ENCODE results near the gene TRIP13.
"Not testable (repeated sequence)": the region's sequence is repeated elsewhere in the genome, so short reads cannot be mapped to it uniquely, and the experiment has no call there.

TRIP13 gene, protein sequence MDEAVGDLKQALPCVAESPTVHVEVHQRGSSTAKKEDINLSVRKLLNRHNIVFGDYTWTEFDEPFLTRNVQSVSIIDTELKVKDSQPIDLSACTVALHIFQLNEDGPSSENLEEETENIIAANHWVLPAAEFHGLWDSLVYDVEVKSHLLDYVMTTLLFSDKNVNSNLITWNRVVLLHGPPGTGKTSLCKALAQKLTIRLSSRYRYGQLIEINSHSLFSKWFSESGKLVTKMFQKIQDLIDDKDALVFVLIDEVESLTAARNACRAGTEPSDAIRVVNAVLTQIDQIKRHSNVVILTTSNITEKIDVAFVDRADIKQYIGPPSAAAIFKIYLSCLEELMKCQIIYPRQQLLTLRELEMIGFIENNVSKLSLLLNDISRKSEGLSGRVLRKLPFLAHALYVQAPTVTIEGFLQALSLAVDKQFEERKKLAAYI

DNA sequence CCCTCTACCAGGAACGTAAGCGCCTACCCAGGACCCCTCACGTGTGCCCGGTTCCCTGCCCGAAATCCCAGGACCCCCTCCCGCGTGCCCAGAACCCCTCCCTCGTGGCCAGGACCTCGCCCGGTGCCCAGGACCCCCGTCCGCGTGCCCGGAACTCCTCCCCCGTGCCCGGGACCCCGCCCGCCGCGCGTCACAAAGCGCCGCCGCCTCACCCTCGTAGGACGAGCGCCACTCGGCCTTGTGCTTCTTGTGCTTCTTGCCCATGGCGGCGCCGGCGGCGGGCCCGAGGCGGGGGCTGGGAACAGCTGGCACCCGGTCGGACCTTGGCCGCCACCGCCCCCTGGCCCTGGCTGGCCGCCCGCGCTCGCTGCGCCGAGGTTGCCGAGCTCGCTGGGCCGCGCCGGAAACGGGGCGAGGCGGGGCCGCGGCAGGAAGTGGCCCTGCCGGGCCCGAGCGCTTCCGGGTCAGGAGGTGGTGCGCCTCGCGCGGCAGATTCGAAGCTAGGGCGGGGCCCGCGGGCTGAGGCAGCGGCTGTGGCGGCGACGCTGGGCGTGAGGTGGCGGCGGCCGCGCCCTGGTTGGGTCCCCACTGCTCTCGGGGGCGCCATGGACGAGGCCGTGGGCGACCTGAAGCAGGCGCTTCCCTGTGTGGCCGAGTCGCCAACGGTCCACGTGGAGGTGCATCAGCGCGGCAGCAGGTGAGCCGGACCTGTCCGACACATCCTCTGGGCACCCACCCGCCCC lies at the start of gene TRIP13, which contains the start of gene BRD9:
Gene TRIP13 (plus strand): TSS at position 491 of the 743 bp plus-strand sequence. CDS start 115 bp downstream, at position 606.
Gene BRD9 (minus strand): TSS at position 408 of the 743 bp plus-strand sequence. CDS start 144 bp downstream, at position 264.
- DNase-seq = peak; percentile 81 to 83

DNA sequence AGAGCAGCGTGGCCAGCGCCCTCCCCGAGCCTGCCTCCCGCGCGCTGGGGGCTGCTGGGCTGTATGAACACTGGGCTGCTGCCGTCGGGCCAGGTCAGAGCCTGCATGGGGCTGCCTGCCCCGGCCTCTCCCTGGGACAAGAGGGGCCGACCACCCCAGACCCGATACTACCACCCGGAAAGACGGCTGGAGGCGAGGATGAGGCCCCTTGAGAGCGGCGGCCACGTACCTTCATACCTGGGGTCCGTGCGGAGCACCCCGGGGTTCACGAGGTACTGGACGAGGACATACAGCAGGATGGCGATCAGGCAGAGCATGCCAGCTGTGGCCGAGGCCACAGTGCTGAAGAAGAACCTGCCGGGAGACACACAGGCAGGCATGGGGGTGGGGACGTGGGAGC lies 49.3 kb upstream of the TRIP13 start:
- not testable (repeated sequence) for DNase-seq

DNA sequence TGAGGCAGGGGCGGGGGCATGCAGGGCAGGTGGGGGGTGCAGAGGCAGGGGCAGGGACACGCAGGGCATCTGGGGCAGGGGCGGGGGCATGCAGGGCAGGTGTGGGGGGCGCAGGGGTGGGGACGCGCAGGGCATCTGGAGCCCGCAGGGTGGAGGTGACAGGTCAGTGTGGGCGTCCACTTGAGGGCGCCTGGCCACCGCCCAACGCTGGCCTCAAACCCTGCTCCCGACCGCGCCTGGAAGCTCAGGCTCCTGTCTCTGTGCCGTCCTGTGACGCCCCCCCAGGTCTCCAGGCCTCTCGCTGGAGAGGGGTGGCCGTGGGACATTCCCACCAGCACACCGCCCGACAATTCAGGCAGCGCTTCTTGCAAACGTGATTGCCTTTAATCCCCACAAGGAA lies 48.8 kb upstream of the TRIP13 start:
- DNase-seq = not testable (repeated sequence)

DNA sequence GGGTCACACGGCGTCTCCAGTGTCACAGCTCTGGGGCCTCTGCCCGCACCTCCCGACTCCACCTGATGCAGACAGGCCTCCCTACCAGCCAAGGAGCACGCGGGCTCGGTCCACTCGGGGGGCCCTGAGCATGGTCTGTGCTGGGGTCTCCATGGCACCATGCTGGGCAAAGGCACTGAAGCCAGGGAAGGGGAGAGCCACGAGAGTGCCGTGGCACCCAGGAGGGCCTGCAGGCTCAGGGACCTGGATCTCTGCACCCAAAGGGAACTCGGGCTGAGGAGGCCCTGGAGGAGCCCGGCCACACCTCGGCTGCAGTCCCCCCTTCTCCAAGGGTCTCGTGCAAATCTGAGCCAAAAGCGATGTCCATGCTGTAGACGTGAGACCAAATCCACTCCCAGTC lies 48.3 kb upstream of the TRIP13 start:
- DNase-seq = not testable (repeated sequence)

DNA sequence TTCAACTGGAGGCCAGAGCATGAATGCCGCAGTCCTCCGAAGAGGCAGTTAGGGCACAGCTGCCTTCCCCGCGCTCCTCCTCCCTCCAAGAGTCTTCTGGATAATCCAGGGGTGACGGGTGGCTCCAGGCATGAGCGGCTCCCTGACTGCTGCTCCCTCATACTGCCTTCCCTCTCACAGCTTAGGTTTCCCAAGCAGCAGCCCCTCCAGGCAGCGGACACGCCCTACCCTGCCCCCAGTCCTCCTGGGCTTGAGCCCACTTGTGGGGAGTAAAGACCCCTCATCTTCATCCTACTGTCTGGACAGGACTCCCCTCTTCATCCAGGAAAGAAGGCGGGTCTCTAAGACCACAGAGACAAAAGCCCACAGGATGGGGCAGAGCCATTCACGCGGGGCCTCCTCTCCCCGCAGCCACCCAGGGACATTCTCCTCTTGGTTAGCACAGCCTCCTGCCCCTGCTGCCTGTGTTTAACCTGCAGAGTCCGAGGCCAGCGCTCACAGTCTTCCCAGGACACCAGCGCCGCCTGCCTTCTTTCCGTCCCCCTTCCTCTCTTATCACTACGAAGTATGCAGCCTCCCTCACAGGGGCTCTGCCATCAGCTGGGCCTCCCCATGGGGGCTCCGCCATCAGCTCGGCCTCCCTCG lies 47.5 kb upstream of the TRIP13 start:
- not testable (repeated sequence) for DNase-seq

DNA sequence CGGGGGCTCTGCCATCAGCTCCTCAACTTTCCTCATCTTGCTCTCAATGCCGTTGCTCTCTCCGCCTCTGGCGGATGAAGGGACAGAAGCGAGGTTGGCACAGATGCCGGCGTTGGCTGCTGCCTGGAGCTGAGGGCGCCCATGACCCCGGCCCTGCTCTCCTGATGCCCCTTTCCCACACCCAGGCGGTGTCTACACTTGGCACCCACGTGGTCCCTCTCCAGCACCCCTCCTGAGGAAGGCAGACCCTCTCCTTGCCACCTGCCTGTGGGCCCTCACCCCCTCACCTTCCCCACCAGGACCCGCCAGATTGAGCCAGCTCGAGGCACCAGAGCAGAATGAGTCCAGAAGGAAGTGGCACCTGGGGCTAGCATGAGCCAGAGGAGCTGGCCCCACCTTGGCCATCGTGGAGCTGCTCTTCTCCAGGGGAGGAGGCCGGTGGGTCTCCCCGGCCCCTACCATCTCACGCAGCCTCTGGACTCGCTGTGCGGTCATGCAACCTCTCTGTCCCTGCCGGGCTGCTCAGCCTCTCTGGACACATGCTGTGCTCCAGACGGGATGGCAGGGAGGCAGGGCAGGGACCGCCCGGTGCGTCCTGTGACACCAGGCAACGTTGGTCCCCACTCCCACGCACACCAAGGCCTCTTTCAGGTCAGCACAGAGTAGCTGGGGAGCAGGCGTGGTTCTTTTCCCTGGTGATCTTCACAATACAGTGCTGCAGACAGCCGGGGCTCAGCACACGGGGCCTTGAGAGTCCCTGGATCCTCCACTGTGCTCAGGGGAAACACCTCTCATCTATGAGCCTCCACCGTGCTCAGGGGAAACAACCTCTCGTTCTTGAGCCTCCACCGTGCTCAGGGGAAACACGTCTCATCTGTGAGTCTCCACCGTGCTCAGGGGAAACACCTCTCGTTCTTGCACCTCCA lies 46.7 kb upstream of the TRIP13 start:
- not testable (repeated sequence) for DNase-seq

DNA sequence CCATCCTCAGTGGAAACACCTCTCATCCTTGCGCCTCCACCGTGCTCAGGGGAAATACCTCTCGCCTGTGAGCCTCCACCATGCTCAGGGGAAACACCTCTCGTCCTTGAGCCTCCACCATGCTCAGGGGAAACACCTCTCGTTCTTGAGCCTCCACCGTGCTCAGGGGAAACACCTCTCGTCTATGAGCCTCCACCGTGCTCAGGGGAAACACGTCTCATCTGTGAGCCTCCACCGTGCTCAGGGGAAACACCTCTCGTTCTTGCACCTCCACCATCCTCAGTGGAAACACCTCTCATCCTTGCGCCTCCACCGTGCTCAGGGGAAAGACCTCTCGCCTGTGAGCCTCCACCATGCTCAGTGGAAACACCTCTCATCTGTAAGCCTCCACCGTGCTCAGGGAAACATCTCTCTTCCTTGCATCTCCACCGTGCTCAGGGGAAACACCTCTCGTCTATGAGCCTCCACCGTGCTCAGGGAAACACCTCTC lies 46.0 kb upstream of the TRIP13 start:
- not testable (repeated sequence) for DNase-seq

DNA sequence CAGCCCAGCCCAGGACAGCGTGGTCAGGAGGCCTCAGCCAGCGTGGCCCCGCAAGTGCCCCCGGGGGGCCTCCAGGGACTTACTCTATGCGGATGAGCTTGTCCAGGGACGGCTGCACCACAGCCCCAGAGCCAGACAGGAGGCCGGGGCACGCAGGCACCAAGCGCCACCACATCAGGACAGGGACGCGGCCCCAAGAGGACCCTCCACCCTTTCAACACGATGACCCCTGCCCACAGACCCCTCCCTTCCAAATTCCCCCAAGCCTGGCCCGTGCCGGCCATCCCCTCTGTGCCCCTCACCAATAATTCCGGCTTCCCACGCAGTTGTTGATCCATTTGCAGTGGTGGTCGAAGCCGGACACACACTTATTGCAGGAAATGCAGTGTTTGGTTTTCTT lies 45.5 kb upstream of the TRIP13 start:
- not testable (repeated sequence) for DNase-seq

DNA sequence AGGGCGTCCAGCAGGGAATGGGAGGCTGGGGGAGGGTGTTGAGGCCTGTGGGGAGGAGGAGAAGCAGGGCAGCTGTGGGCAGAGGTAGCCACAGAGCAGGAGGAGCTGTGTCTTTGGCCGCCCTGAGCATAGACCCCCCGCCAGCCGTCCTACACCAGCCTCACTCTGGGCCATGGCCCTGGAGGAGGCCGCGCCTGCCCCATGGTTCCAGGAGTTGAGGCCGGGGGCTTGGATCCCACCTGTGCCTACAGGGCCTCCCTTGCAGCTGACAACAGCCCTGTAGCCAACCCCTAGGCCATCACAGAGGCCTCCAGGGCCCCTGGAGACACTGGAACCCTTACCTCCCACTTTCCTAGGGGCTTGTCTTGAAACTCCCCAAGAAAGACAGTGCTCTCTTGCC lies 44.9 kb upstream of the TRIP13 start:
- not testable (repeated sequence) for DNase-seq

DNA sequence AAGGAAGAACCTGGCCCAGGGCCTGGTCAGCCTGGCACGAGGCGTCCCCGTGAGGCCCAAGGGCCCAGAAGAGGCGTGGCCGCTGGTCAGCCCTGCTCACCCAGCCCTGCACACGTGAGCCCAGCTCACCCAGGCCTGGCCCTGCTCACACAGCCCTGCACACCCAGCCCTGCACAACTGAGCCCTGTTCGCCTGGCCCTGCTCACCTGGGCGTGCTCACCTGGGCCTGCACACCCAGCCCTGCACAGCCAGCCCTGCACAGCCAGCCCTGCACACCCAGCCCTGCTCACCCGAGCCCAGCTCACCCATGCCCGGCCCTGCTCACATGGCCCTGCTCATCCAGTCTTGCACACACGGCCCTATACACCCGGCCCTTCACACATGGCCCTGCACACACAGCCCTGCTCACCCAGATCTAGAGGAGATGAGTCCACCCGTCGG lies 44.0 kb upstream of the TRIP13 start:
- DNase-seq = no peak

DNA sequence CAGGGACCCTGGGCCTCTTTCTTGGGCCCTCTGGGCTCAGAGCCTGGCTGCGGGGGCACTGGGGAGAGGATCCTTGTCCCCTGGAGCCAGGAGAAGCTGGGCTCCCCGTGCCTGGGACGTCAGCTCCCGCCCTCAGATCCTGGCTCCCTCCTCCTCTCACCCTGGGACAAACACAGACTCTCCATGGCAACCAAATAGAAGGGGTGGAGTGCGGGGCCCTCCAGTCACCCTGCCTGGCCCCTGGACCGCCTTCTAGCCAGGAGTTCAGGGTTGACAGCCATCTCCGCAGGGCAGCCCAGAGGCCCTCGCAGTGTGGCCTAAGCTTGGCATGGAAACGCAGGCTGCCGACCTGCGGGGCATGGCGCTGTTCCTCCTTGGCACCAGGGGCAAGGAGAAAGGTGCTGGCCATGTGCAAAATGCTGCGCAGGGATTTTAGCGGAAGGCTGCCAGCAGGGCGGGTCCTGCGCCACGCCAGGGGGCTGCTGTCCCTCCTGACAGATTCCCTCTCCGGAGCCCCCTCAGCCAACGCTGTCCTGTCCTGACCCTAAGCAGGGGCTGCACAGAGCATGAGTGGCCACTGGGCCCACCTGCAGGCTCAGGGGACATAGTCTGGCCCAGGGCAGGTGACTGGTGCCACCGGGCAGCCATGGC lies 42.9 kb upstream of the TRIP13 start:
- DNase-seq = no peak

DNA sequence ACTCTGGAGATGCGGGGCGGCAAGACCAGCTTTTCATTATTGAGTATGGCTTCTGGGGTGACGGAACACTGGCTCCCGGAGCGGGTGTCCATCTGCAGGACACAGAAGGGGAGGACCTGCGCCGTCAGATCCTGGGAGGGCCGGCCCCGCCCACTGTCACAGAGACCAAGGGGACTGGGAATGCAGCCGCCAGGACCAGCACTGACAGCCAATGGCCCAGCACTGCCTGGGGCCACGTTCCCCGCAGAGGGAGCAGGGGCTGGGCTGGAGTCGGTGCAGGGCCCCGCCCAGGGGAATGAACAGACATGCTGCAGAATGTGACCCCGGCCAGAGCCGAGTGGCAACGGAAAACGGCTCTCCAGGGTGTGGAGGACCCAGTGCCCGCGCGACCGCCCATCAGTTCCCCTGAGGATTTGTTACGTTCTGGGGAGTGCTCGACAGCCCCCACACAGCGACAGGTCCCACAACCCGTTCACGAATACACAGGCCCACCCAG lies 42.1 kb upstream of the TRIP13 start, which contains the start of gene ZDHHC11:
Gene ZDHHC11 (minus strand): TSS at position 476 of the 496 bp plus-strand sequence. CDS start 384 bp downstream, at position 92.
- no peak for DNase-seq

DNA sequence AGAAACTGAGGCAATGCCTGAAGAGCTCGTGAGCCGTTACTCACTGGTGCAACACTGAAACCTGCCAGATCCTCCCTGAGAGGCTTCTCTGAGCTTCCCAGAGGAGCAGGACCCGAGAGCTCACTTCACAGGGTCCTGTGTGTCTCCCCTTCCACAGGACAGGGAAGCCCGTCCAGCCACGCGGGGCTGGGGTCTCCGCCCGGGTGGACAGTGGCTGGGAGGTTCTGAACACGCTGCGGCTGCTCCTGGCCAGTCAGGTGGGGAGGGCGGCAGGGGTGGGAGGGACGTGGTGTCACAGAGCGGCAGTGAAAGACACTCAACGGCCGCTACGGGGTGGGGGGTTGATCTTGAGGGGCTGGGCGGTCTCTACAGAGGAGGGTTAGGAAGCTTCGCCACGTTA lies 41.6 kb upstream of the TRIP13 start:
- no peak for DNase-seq

DNA sequence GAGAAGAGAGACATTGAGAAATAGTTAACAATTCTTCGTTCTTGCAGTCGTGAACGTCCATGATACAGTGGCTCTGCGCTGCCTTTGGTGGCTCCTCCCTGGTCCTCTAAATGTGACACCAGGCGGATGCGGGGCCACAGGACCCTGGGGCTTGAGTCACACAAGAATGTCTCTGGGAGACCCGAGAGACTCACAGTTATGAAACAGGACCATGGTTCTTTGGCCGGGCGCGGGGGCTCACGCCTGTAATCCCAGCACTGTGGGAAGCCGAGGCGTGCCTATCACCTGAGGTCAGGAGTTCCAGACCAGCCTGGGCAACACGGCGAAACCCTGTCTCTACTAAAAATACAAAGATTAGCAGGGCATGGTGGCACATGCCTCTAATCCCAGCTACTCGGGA lies 41.1 kb upstream of the TRIP13 start:
- no peak for DNase-seq

DNA sequence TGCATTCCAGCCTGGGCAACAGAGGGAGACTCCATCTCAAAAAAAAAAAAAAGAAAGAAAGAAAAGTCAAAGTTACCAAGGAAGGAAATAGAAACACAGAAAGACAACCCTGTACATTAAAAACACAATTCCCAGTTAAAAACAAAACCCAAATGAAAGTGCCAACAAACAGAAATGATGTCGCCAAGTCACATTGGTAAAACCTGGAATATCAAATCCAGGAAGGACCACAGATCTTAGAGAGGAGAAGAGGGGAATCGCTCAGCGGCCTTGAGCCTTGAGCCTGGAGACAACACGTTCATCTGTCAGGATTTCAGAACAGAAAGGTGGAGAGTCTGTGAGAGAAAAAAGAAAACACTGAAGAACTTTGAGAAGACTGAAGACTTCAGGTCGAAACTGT lies 40.7 kb upstream of the TRIP13 start:
- no peak for DNase-seq

DNA sequence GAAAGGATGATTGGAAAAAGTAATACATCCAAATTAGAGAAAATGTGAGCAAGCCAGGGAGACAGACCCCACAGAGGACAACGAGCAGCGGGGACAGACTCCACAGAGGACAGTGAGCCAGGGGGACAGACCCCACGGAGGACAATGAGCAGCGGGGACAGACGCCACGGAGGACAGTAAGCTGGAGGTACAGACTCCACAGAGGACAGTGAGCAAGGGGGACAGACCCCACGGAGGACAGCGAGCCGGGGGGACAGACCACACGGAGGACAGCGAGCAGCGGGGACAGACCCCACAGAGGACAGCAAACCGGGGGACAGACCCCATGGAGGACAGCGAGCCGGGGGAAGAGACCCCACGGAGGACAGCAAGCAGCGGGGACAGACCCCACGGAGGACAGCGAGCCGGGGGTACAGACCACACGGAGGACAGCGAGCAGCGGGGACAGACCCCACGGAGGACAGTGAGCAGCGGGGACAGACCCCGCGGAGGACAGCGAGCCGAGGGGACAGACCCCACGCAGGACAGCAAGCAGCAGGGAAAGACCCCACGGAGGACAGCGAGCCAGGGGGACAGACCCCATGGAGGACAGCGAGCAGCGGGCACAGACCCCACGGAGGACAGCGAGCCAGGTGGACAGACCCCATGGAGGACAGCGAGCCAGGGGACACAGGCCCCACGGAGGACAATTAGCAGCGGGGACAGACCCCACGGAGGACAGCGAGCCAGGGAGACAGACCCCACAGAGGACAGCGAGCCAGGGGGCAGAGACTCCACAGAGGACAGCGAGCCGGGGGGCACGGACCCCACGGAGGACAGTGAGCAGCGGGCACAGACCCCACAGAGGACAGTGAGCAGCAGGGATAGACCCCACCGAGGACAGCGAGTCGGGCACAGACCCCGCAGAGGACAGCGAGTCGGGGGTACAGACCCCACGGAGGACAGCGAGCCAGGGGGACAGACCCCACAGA lies 40.0 kb upstream of the TRIP13 start:
- no peak for DNase-seq

DNA sequence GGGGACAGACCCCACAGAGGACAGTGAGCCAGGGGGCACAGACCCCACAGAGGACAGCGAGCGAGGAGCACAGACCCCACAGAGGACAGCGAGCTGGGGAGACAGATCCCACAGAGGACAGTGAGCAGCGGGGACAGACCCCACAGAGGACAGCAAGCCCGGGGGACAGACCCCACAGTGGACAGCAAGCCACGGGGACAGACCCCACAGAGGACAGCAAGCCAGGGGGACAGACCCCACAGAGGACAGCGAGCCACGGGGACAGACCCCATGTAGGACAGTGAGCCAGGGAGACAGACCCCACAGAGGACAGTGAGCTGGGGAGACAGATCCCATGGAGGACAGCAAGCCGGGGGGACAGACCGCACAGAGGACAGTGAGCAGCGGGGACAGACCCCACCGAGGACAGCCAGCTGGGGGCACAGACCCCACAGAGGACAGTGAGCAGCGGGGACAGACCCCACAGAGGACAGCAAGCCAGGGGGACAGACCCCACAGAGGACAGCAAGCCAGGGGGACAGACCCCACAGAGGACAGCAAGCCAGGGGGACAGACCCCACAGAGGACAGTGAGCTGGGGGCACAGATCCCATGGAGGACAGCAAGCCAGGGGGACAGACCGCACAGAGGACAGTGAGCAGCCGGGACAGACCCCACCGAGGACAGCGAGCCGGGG lies 39.1 kb upstream of the TRIP13 start:
- DNase-seq = not testable (repeated sequence)

DNA sequence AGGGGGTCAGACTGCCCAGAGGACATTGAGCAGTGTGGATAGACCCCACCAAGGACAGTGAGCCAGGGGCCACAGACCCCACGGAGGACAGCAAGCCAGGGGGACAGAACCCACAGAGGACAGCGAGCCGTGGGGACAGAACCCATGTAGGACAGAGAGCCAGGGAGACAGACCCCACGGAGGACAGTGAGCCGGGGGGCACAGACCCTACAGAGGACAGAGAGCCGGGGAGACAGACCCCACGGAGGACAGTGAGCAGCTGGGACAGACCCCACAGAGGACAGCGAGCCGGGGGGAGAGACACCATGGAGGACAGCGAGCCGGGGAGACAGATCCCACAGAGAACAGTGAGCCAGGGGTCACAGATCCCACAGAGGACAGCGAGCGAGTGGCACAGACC lies 38.5 kb upstream of the TRIP13 start:
- DNase-seq = no peak
